ENCODE measurements around the gene ASXL1.

The ASXL1 gene

GRCh38 chr20:32453467-32454163 lies 95.5 kb downstream of the ASXL1 start:
- peaks cover 3% of the 10 kb centered on the region for H3K4me1 ChIP-seq (ENCODE audit: control insufficient read depth, insufficient read depth, low read length)
- H3K4me3 ChIP-seq (ENCODE audit: low read depth, low read length) = no peak overlapping the region
- H3K9ac ChIP-seq (ENCODE audit: low read depth, low read length) = no peak overlapping the region
- no peaks in the 10 kb centered on the region for H3K9me3 ChIP-seq (ENCODE audit: control insufficient read depth, insufficient read depth, low read length)
- H3K36me3 ChIP-seq (ENCODE audit: control insufficient read depth, insufficient read depth, low read length) = peaks cover 36% of the 10 kb centered on the region
- no peaks in the 10 kb centered on the region for H3K27me3 ChIP-seq (ENCODE audit: control insufficient read depth, insufficient read depth, low read length)

- H3K4me1 ChIP-seq (ENCODE audit: control insufficient read depth, insufficient read depth, low read length) = peaks cover 3% of the 10 kb centered on the region
- no peak overlapping the region for H3K4me3 ChIP-seq (ENCODE audit: low read depth, low read length)
- no peaks in the 10 kb centered on the region for H3K27me3 ChIP-seq (ENCODE audit: control insufficient read depth, insufficient read depth, low read length)
- H3K36me3 ChIP-seq (ENCODE audit: control insufficient read depth, insufficient read depth, low read length) = peaks cover 32% of the 10 kb centered on the region
- H3K9me3 ChIP-seq (ENCODE audit: control insufficient read depth, insufficient read depth, low read length) = no peaks in the 10 kb centered on the region
- H3K9ac ChIP-seq (ENCODE audit: low read depth, low read length) = no peak overlapping the region
Observed at GRCh38 chr20:32454164-32455145, 96.3 kb downstream of the ASXL1 start.

- H3K4me1 ChIP-seq (ENCODE audit: control insufficient read depth, insufficient read depth, low read length) = peaks cover 3% of the 10 kb centered on the region
- H3K9me3 ChIP-seq (ENCODE audit: control insufficient read depth, insufficient read depth, low read length) = no peaks in the 10 kb centered on the region
- H3K27me3 ChIP-seq (ENCODE audit: control insufficient read depth, insufficient read depth, low read length) = no peaks in the 10 kb centered on the region
- H3K4me3 ChIP-seq (ENCODE audit: low read depth, low read length) = no peak overlapping the region
- peaks cover 25% of the 10 kb centered on the region for H3K36me3 ChIP-seq (ENCODE audit: control insufficient read depth, insufficient read depth, low read length)
- H3K9ac ChIP-seq (ENCODE audit: low read depth, low read length) = no peak overlapping the region
Observed at GRCh38 chr20:32455171-32455900, 97.2 kb downstream of the ASXL1 start.

- Histone ChIP-seq H3K36me3 (ENCODE audit: control insufficient read depth, insufficient read depth, low read length) (peaks cover 24% of the 10 kb centered on the region), H3K9ac (ENCODE audit: low read depth, low read length) (no peak overlapping the region), H3K4me1 (ENCODE audit: control insufficient read depth, insufficient read depth, low read length) (peaks cover 3% of the 10 kb centered on the region), H3K27me3 (ENCODE audit: control insufficient read depth, insufficient read depth, low read length) (no peaks in the 10 kb centered on the region), H3K4me3 (ENCODE audit: low read depth, low read length) (no peak overlapping the region), H3K9me3 (ENCODE audit: control insufficient read depth, insufficient read depth, low read length) (no peaks in the 10 kb centered on the region)
Observed at GRCh38 chr20:32455901-32456701, 98.0 kb downstream of the ASXL1 start.

GRCh38 chr20:32456869-32457478 lies 98.8 kb downstream of the ASXL1 start:
- no peaks in the 10 kb centered on the region for H3K9me3 ChIP-seq (ENCODE audit: control insufficient read depth, insufficient read depth, low read length)
- peak overlapping the region; percentile 70 for H3K9ac ChIP-seq (ENCODE audit: low read depth, low read length)
- peak overlapping the region; percentile 52 for H3K4me3 ChIP-seq (ENCODE audit: low read depth, low read length)
- peaks cover 3% of the 10 kb centered on the region for H3K4me1 ChIP-seq (ENCODE audit: control insufficient read depth, insufficient read depth, low read length)
- no peaks in the 10 kb centered on the region for H3K27me3 ChIP-seq (ENCODE audit: control insufficient read depth, insufficient read depth, low read length)
- peaks cover 17% of the 10 kb centered on the region for H3K36me3 ChIP-seq (ENCODE audit: control insufficient read depth, insufficient read depth, low read length)

- Histone ChIP-seq H3K4me1 (ENCODE audit: control insufficient read depth, insufficient read depth, low read length) (peaks cover 3% of the 10 kb centered on the region), H3K4me3 (ENCODE audit: low read depth, low read length) (peak overlapping the region; percentile 52)
Observed at GRCh38 chr20:32457479-32457986, 99.4 kb downstream of the ASXL1 start.

GRCh38 chr20:32458061-32458836 lies 100.1 kb downstream of the ASXL1 start:
- no peaks in the 10 kb centered on the region for H3K9me3 ChIP-seq (ENCODE audit: control insufficient read depth, insufficient read depth, low read length)
- peaks cover 8% of the 10 kb centered on the region for H3K36me3 ChIP-seq (ENCODE audit: control insufficient read depth, insufficient read depth, low read length)
- peak overlapping the region; percentile 41 for H3K9ac ChIP-seq (ENCODE audit: low read depth, low read length)
- H3K27me3 ChIP-seq (ENCODE audit: control insufficient read depth, insufficient read depth, low read length) = no peaks in the 10 kb centered on the region
- peak overlapping the region; percentile 43 for H3K4me3 ChIP-seq (ENCODE audit: low read depth, low read length)
- peaks cover 3% of the 10 kb centered on the region for H3K4me1 ChIP-seq (ENCODE audit: control insufficient read depth, insufficient read depth, low read length)

More at GRCh38 chr20:32457479-32457986, 99.4 kb downstream of the ASXL1 start:
- peak overlapping the region; percentile 41 for H3K9ac ChIP-seq (ENCODE audit: low read depth, low read length)
- H3K36me3 ChIP-seq (ENCODE audit: control insufficient read depth, insufficient read depth, low read length) = peaks cover 12% of the 10 kb centered on the region
- no peaks in the 10 kb centered on the region for H3K27me3 ChIP-seq (ENCODE audit: control insufficient read depth, insufficient read depth, low read length)
- no peaks in the 10 kb centered on the region for H3K9me3 ChIP-seq (ENCODE audit: control insufficient read depth, insufficient read depth, low read length)

GRCh38 chr20:32458837-32459220 lies 100.7 kb downstream of the ASXL1 start:
- H3K9ac ChIP-seq (ENCODE audit: low read depth, low read length) = no peak overlapping the region
- H3K9me3 ChIP-seq (ENCODE audit: control insufficient read depth, insufficient read depth, low read length) = no peaks in the 10 kb centered on the region
- no peak overlapping the region for H3K4me3 ChIP-seq (ENCODE audit: low read depth, low read length)
- H3K36me3 ChIP-seq (ENCODE audit: control insufficient read depth, insufficient read depth, low read length) = peaks cover 2% of the 10 kb centered on the region
- H3K27me3 ChIP-seq (ENCODE audit: control insufficient read depth, insufficient read depth, low read length) = no peaks in the 10 kb centered on the region
- H3K4me1 ChIP-seq (ENCODE audit: control insufficient read depth, insufficient read depth, low read length) = peaks cover 3% of the 10 kb centered on the region

- Histone ChIP-seq H3K9me3 (ENCODE audit: control insufficient read depth, insufficient read depth, low read length) (no peaks in the 10 kb centered on the region), H3K36me3 (ENCODE audit: control insufficient read depth, insufficient read depth, low read length) (no peaks in the 10 kb centered on the region), H3K27me3 (ENCODE audit: control insufficient read depth, insufficient read depth, low read length) (no peaks in the 10 kb centered on the region), H3K9ac (ENCODE audit: low read depth, low read length) (no peak overlapping the region), H3K4me1 (ENCODE audit: control insufficient read depth, insufficient read depth, low read length) (peaks cover 7% of the 10 kb centered on the region), H3K4me3 (ENCODE audit: low read depth, low read length) (no peak overlapping the region)
Observed at GRCh38 chr20:32460231-32460630, 102.1 kb downstream of the ASXL1 start.

- Histone ChIP-seq H3K36me3 (ENCODE audit: control insufficient read depth, insufficient read depth, low read length) (no peaks in the 10 kb centered on the region), H3K27me3 (ENCODE audit: control insufficient read depth, insufficient read depth, low read length) (no peaks in the 10 kb centered on the region), H3K4me3 (ENCODE audit: low read depth, low read length) (no peak overlapping the region), H3K4me1 (ENCODE audit: control insufficient read depth, insufficient read depth, low read length) (peaks cover 7% of the 10 kb centered on the region), H3K9me3 (ENCODE audit: control insufficient read depth, insufficient read depth, low read length) (no peaks in the 10 kb centered on the region), H3K9ac (ENCODE audit: low read depth, low read length) (no peak overlapping the region)
Observed at GRCh38 chr20:32460683-32461320, 102.7 kb downstream of the ASXL1 start.
